ENCODE measurements around the gene GPATCH2L.

DNA sequence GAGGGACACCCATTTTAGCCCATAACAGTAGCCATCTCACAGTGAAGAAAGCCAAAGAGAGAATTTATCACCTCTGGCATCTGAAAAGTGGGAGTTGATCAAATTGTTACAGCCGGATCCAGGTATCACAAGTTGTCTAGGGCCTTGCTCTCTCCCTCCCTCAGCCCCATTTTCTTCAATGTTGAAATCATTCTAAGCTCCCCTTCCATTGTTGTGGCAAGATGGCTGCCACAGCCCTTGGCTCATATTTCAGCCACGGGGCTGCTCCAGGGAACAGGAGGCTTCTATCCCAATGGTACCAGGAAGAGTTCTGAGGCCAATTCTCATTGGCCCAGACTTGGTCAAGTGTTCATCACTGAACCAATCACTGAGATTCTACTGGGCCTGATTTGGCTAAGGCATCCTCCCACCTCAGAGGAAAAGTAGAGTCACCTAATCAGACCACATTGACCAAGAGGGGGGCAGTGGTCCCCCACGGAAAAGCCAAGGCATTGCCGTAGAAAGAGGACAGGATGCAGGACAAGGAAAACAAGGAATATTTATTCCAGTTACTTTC is 106.2 kb downstream of the GPATCH2L start:
- TF ChIP-seq, protein P1, sequence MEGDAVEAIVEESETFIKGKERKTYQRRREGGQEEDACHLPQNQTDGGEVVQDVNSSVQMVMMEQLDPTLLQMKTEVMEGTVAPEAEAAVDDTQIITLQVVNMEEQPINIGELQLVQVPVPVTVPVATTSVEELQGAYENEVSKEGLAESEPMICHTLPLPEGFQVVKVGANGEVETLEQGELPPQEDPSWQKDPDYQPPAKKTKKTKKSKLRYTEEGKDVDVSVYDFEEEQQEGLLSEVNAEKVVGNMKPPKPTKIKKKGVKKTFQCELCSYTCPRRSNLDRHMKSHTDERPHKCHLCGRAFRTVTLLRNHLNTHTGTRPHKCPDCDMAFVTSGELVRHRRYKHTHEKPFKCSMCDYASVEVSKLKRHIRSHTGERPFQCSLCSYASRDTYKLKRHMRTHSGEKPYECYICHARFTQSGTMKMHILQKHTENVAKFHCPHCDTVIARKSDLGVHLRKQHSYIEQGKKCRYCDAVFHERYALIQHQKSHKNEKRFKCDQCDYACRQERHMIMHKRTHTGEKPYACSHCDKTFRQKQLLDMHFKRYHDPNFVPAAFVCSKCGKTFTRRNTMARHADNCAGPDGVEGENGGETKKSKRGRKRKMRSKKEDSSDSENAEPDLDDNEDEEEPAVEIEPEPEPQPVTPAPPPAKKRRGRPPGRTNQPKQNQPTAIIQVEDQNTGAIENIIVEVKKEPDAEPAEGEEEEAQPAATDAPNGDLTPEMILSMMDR (IDR thresholded peaks at IDR 0.05), result no peak
- no peak for TF ChIP-seq POLR2A (IDR thresholded peaks at IDR 0.05)

Measured in body of pancreas (tissue), 4 donors.